CD1c-positive myeloid dendritic cell (primary cell): Measurements from ENCODE around the gene TBC1D8.

Source experiments
- DNase-seq: peaks from one replicate; pipeline ENCODE4 v3.0.0-alpha.2; 2016; ENCODE audit errors: extremely low spot score

Gene TBC1D8

GRCh38 chr2:101026923-101027469, 124.2 kb downstream of the TBC1D8 start:
- DNase-seq, result no peak

- no peak for DNase-seq
Observed at GRCh38 chr2:101026253-101026701, 124.9 kb downstream of the TBC1D8 start.

DNA sequence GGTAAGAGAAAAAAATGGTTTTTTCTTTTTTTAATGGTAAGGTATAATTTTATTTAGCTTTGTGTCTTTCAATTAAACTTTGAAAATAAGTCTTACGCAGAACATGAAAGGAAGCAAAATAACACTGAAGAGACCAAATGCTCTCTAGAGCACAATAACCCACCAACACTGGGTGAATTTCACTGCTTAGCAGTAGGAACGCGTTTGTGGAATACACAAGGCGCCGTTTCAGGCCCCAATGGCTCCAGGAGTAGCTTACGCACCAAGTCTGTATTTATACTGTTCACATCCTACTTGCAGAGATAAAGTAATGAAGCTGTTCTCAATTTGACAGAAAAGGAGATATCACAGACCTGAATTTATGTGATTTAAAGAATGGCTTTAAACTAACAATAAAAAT, 125.6 kb downstream of the TBC1D8 start:
- DNase-seq, result no peak

DNA sequence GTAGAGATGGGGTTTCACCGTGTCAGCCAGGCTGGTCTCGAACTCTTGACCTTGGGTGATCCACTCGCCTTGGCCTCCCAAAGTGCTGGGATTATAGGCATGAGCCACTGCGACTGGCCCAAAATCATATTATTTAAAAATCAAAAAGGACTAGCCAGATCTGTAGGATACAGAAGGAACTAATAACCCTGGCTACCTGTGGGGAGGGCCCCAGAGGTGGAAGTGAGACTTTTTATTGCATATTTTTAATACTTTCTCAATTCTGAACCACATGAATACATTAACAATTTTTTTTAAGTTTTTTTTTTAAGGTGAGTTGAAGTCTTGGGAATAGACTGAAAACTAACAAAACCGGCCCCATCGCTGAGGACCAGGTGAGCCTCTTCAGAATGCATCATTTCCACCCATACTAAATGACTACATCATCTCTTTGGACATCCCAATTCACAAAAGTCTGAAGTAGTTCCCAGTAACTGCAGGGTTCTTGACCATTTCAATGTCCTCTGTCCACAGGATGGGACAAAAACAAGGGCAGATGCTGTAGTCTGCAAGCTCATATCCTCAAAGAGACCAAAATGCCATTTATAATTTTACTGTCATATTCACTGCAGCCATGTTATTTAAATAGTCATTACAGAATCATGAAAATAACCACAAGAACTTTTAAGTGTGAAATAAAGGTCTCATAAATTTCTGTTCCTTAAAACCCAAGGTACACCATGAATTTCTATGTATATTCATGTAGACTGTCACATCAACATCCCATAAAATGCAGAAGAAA, 127.7 kb downstream of the TBC1D8 start:
- no peak for DNase-seq

DNA sequence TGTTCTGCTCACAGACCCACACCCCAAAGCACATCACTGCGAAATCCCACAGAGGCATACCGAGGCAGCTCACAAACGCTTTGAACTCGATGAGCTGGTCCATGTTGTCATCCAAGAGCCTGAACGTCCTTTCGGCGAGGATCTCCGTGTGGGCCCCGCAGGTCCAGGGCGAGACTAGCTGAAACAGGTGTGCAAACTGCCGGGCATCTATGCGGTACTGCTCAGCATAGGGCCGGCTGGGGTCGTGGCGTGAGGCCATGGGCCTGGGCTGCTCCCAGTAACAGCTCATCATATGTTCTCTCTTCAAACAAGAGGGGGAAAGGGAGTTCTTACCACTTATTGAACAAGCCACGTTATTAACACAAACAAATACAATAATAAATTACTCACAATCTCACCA, 129.0 kb downstream of the TBC1D8 start:
- no peak for DNase-seq

- DNase-seq, result no peak
Observed at GRCh38 chr2:101018934-101019333, 132.2 kb downstream of the TBC1D8 start.

DNA sequence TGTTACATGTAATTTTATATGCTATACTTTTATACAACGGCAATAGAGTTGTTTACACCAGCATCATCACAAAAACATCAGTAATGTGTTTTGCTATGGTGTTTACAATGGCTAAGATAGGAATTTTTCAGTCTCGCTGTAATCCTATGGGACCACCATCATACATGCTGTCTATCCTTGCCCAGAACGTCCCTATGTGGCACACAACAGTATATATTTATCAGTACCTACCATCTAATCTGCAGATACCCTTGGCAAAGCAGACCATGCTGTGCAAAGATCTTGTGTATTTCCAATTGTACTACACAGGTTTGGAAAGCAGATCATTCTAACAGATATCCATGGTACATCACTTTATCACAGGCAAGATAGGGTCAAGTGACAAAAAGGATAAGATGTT, 133.8 kb downstream of the TBC1D8 start:
- no peak for DNase-seq

- DNase-seq, result no peak
Observed at GRCh38 chr2:101014264-101014857, 136.8 kb downstream of the TBC1D8 start.

- peak; percentile 76 for DNase-seq
Observed at GRCh38 chr2:101012706-101013181, 138.4 kb downstream of the TBC1D8 start.

DNA sequence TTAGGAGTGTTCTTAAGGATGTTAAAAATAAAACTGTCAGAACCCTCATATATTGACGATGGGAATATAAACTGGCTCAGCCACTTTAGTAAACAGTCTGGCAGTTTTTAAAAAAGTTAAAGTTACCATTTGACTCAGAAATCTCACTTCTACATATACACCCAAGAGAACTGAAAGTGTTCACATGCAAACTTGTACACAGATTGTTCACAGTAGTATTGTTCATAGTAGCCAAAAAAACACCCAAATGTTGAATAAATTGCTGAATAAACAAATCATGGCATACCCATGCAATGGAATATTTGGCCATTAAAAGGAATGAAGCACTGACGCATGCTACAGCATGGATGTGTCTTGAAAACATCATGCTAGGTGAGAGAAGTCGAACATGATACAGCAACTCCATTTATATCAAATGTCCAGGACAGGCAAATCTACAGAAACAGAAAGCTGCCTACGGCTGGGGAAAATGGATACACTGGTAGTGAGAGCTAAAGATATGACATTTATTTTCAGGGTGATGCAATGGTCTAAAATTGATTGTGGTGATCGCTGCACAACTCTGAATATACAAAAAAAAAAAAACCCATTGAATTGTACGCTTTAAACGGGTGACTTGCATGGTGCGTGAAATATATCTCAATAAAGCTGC, 139.0 kb downstream of the TBC1D8 start:
- peak; percentile 30 for DNase-seq

DNA sequence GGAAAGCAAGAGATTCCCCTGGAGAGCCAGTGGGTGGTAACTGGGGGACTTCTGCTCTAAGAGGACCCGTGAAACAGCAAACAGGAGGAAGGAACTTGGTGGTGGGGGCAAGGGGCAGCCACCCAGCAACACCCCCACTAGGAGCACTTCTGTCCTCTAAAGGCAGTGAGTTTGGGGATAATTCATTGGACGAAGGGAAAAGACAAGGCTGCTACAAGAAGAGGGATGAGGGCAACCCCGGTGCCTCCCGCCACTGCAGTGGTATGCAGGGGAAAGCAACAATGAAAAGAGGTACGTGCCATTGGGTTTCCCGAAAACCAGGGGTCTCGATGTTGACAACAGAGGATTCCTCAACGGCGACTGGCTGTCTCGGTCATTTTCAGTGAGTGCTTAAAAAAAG, 140.0 kb downstream of the TBC1D8 start:
- no peak for DNase-seq

DNA sequence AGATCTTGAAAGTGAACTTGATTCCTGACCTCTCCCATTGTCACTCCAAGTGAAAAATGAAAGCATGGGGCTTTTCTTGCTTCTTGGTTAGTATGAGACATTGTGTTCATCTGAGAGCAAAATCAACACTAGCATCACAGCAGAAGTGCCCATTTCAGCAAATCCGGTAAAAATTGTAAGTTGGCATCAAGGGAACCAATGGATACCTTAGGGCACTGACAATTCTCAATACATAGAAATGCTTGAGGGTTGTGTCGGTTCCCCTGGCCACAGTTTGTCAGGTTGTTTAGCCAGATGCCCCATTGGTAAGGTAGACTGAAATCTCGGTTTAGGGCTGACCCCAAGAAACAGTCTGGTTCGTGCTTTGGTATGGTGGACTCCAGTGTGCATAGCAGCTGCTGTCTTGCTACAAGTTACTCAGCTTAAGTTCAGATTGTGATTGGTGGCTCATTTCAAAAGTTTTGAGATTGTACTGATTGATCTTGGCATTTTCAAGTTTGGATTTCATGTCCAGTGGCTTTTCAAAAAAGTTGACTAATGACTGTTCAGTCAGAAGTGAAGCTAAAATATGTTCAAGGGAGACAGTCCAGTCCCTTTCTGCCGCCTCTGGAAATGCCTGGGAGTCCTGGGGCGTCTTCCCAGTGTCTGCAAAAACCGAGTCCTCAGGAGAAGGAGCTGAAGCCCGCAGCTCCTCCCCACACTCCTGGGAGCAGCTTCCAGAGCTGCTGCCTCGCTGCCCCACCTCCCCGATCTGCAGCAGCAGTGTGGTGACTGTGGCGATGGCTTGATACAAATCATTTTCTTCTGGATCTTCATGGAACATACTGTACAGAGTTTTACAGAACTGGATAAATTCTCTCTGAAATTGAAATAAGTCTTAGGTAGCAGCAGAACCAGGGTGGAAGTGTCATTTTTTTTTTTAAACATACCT, 143.5 kb downstream of the TBC1D8 start:
- DNase-seq, result no peak

- DNase-seq, result no peak
Observed at GRCh38 chr2:101006065-101006715, 145.0 kb downstream of the TBC1D8 start.

DNA sequence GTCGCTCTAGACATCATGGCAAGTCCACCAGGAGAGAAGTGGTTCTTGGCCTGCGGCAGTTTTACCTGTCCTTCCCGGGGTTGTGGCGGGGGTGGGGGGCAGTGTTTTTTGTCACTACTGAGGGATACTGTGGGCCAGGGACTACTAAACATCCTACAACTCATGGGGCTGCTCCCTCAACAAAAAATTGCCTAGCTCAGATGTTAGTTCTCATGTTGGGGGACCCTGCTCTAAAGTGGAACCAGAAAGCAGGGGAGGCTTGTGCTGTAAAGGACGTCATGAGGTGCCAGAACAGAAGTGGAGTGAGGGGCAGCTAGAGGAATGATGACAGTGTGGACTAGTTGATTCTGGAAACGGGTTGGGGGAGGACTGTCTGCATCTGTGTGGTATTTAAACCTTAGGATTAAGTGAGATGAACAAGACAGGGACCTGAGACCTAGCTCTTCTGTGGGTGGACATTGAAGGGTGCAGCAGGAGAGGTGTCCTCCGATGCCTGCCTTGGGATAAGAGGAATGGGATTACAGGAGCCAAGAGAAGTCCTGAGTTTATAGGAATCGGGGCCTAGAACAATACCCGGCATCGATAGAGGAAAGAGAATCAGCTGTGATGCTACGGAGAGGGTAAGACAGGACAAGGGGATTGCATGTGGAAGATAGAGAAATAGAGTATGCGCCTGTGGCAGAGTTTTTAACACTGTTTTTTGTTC, 146.4 kb downstream of the TBC1D8 start:
- DNase-seq, result no peak

- no peak for DNase-seq
Observed at GRCh38 chr2:101003278-101003775, 147.9 kb downstream of the TBC1D8 start.

GRCh38 chr2:101002562-101003277, 148.5 kb downstream of the TBC1D8 start:
- DNase-seq, result peak; percentile 20

DNA sequence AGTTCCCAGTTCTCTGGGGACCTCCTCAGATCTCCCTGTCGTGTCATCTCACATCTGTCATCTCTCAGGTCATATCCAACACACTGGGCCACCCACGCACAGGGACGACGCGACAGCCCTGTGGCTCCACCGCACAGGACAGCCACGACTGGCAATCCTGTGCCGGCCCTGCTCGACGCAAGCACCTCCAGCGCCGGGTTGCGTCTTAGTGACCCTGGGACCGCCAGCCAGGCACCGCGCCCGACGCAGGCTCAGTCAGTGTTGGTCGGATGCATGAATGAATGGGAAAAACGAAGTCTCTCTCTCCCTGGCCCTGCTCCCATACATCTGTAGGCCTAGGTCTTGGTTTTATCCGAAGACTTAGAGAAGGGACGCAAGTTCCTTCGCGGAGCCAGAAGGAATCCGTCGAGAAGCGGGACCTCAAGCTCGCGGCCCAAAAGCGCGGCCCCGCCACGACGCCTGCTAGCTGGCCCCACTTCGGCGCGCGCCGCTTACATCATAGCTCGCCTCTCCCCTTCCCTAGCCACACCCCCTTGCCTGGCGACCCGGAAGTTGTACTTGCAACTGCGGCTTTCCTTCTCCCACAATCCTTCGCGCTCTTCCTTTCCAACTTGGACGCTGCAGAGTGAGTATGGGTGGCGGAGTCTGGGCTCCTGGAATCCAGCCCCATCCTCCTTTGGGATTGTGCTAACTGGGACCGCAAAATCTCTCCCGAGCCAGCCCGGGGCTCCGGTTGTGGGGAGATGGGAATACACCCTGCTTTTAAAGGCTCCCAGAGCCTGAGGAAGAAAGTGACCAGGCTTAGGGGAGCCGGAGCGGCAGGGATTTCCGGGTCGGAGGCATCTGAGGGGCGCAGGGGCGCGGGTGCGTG, 149.3 kb downstream of the TBC1D8 start, which contains the start of gene RPL31:
Gene RPL31, plus strand, starts transcription at position 599 of the 871 bp plus-strand sequence. CDS start 413 bp downstream, outside the sequence.
- DNase-seq, result peak; percentile 96

GRCh38 chr2:100999995-101000394, 151.2 kb downstream of the TBC1D8 start:
- no peak for DNase-seq
